ENCODE results near the gene SELENOI.
A peak's percentile ranks its signal among the peaks of the same experiment; 100 is the strongest.
"Not testable (repeated sequence)": the region's sequence is repeated elsewhere in the genome, so short reads cannot be mapped to it uniquely, and the experiment has no call there.

Gene SELENOI

GRCh38 chr2:26327291-26328272 lies 18.4 kb upstream of the SELENOI start:
- DNase-seq (ENCODE audit: low read depth in 2 of 3, low spot score in 2 of 3) = no peak

- DNase-seq (ENCODE audit: low read depth in 2 of 3, low spot score in 2 of 3) = not testable (repeated sequence)
Measured at GRCh38 chr2:26329083-26329482, 16.9 kb upstream of the SELENOI start.

GRCh38 chr2:26330114-26330549 lies 15.8 kb upstream of the SELENOI start:
- peak; percentile 39 to 56 (median 53) for DNase-seq (ENCODE audit: low read depth in 2 of 3, low spot score in 2 of 3)

- DNase-seq (ENCODE audit: low read depth in 2 of 3, low spot score in 2 of 3) = no peak
Measured at GRCh38 chr2:26330604-26331003, 15.3 kb upstream of the SELENOI start.

GRCh38 chr2:26331321-26331720 lies 14.6 kb upstream of the SELENOI start:
- not testable (repeated sequence) for DNase-seq (ENCODE audit: low read depth in 2 of 3, low spot score in 2 of 3)

- DNase-seq (ENCODE audit: low read depth in 2 of 3, low spot score in 2 of 3) = no peak
Measured at GRCh38 chr2:26333293-26333692, 12.7 kb upstream of the SELENOI start.

GRCh38 chr2:26335231-26335630 lies 10.7 kb upstream of the SELENOI start:
- DNase-seq (ENCODE audit: low read depth in 2 of 3, low spot score in 2 of 3) = no peak

- DNase-seq (ENCODE audit: low read depth in 2 of 3, low spot score in 2 of 3) = no peak
Measured at GRCh38 chr2:26336719-26337118, 9.2 kb upstream of the SELENOI start.

GRCh38 chr2:26337298-26337697 lies 8.6 kb upstream of the SELENOI start:
- no peak for DNase-seq (ENCODE audit: low read depth in 2 of 3, low spot score in 2 of 3)

- DNase-seq (ENCODE audit: low read depth in 2 of 3, low spot score in 2 of 3) = no peak
Measured at GRCh38 chr2:26340831-26341230, 5.1 kb upstream of the SELENOI start.

- DNase-seq (ENCODE audit: low read depth in 2 of 3, low spot score in 2 of 3) = no peak
Measured at GRCh38 chr2:26344581-26345282, 1.2 kb upstream of the SELENOI start.

GRCh38 chr2:26345283-26345544 lies 729 bp upstream of the SELENOI start:
- no peak for DNase-seq (ENCODE audit: low read depth in 2 of 3, low spot score in 2 of 3)

GRCh38 chr2:26346454-26347053 lies 611 bp downstream of the SELENOI start, which contains the start of gene ADGRF3:
Gene ADGRF3, minus strand, starts transcription at chr2:26346789. Its CDS starts 555 bp downstream, at chr2:26346234.
- peak; percentile 13 to 30 (median 18) for DNase-seq (ENCODE audit: low read depth in 2 of 3, low spot score in 2 of 3)

GRCh38 chr2:26347286-26347865 lies 1.4 kb downstream of the SELENOI start:
- no peak for DNase-seq (ENCODE audit: low read depth in 2 of 3, low spot score in 2 of 3)

GRCh38 chr2:26349690-26350089 lies 3.7 kb downstream of the SELENOI start:
- DNase-seq (ENCODE audit: low read depth in 2 of 3, low spot score in 2 of 3) = no peak

- no peak for DNase-seq (ENCODE audit: low read depth in 2 of 3, low spot score in 2 of 3)
Measured at GRCh38 chr2:26351375-26352090, 5.6 kb downstream of the SELENOI start.

GRCh38 chr2:26352892-26353291 lies 6.9 kb downstream of the SELENOI start:
- DNase-seq (ENCODE audit: low read depth in 2 of 3, low spot score in 2 of 3) = no peak

GRCh38 chr2:26354469-26354868 lies 8.5 kb downstream of the SELENOI start:
- not testable (repeated sequence) for DNase-seq (ENCODE audit: low read depth in 2 of 3, low spot score in 2 of 3)

- no peak for DNase-seq (ENCODE audit: low read depth in 2 of 3, low spot score in 2 of 3)
Measured at GRCh38 chr2:26355038-26355995, 9.4 kb downstream of the SELENOI start.

- no peak for DNase-seq (ENCODE audit: low read depth in 2 of 3, low spot score in 2 of 3)
Measured at GRCh38 chr2:26356111-26356510, 10.2 kb downstream of the SELENOI start.

Measured in activated CD8-positive, alpha-beta memory T cell treated with anti-CD3 and anti-CD28 coated beads for 48 hours (primary cell).